Stimulated activated CD4-positive, alpha-beta T cell treated with anti-CD3 and anti-CD28 coated beads, Interleukin-1b, Interleukin-23, amount 100 ng/mL, for 4 hours (primary cell): ENCODE measurements around the gene TESMIN.
A peak's percentile ranks its signal among the peaks of the same experiment; 100 is the strongest.

Experiments
- DNase-seq, 2 donors: peaks; one replicate each; pipeline ENCODE4 v3.0.0-alpha.2; 2020; ENCODE audit warnings: low read depth in 2 of 2

The TESMIN gene, protein sequence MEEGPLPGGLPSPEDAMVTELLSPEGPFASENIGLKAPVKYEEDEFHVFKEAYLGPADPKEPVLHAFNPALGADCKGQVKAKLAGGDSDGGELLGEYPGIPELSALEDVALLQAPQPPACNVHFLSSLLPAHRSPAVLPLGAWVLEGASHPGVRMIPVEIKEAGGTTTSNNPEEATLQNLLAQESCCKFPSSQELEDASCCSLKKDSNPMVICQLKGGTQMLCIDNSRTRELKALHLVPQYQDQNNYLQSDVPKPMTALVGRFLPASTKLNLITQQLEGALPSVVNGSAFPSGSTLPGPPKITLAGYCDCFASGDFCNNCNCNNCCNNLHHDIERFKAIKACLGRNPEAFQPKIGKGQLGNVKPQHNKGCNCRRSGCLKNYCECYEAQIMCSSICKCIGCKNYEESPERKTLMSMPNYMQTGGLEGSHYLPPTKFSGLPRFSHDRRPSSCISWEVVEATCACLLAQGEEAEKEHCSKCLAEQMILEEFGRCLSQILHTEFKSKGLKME

DNA sequence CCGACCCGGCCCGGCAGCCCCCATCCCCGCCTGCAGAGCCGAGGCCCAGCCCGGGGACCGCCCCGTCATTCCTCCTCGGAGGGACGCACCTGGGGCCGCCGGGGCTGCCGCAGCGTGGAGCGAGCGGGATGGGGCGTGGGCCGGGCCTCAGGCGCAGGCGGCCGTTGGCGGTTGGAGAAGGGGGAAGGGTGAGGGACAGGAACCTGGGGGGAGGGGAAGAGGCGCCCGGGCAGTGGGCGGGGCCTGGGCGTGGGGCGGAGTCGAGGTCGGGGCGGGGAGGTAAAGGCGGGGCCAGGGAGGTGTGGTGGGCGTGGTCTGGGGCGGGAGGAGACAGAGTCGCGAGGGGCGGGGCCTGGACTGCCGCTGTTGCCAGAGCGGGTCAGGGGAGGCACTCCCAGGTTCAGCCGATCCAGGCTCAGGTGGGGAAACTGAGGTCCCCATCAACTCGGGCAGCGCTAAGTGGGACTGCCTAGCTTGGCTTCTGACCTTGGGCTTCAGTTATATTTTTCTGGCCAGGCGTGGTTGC, at the start of gene TESMIN:
Gene TESMIN, minus strand, starts transcription at position 190 of the 526 bp plus-strand sequence. CDS start 860 bp downstream, outside the sequence.
- DNase-seq = peak; percentile 95 to 97

DNA sequence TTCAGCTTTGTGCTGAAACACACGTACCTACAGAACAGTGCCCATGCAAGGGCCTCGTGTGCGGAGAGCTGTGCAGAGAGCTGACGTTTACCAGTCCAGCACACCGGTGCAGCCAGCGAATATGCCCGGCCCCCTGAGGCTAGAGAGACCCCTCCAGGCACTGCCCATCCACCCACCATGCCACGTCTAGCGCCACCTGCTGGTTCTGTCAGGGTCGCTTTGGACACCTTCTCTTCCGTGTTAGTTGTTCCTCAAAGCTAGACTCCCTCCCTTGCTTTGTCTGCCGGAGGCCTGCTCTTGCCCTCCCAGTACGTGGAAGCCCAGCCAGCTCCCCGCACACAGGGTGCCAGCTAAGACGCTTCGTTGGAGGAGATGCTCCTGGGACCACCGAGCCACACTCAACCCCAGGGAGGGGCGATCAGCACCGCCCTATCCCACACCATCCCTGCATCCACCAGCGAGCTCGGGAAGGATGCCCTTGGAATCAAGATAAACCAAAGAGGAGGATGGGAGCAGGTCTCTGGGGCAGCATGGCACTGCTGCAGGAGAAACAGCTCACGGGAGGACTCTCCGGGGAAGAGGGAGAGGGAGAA, 47.0 kb upstream of the TESMIN start:
- DNase-seq = peak; percentile 17 to 38

DNA sequence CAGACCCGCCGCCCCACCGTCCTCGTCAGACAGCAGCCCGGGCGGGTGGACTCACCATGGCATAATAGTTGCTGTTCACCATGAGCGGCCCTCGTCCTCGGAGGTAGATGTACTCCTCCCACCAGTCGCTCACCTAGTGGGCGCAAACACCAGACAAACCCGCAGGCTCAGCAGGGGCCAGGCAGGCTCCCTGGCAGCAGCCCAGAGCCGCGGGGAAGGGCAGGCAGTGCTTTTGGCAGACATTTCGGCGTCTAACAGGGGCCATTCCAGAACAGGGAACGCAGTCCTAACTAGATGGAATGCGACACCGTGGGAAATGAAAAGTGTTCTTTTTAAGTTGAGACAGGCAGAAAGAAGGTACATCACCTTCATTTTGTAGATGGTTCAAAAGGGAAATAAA, 45.5 kb upstream of the TESMIN start:
- no peak for DNase-seq

DNA sequence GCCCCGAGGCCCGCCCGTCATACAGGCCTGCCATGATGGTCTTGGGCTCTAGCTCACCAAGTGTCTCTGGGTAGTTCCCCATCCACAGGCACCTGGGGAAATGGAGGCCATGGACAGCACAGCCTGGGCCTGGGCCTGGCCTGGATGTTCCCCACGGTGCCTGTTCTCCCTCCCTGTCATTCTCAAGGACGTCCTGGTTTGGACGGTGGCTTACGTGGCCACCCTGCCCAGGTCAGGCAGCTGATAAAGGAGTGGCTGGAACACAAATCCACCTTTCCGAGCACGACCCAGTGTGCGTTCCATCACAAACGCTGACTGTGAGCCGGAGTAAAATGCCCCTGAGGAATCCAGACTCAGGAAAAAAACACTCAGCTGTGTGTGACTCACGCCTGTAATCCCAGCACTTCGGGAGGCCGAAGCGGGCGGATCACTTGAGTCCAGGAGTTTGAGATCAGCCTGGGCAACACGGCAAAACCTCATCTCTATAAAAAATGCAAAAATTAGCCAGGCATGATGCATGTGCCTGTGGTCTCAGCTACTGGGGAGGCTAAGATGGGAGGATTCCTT, 41.2 kb upstream of the TESMIN start:
- DNase-seq = no peak

DNA sequence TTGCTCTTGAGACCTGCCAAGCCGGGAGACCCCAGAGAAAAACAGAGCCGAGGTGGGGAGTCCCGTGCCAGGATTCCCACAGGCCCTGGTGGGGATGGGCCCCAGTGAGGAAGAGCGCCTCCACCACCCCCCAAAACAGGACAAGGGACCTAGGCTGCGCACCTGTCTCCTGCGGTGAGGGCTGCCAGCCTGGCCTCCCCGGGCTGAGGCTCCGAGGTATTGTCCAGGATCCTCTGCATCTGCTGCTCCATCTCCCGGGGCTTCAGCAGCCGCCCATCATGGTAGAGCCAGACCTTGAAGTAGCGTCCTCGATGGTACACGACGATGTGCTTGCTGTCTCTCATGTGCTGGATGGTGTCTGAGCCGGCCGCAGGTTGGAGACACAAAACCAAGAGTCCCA, 33.3 kb upstream of the TESMIN start:
- DNase-seq = no peak

DNA sequence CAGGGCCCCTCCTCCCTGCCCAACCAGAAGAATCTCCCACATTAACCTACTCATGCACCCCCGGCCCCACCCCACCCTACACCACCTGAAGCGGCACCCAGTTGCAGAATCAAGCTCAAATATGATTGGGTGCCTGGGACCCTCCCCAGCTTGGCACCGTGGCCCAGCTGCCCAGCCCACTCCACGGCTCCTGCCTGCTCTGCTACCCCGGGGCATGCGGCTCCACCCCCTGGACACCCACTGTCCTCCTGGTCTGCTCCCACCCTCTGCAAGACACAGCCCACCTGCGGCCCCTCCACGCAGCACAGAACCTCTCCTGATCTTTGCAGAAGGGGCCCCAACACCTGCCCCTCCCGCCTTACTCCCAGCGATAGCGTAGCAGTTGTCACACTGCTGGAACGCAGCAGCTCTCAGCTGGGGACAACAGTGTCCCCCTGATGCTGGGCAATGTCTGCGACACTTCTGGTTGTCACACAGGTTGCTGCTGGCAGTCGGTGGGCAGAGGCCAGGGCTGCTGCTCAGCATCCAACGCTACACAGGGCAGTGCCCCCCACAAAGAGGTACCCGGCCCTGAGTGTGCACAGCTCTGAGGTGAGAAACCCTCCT, 32.0 kb upstream of the TESMIN start:
- no peak for DNase-seq

DNA sequence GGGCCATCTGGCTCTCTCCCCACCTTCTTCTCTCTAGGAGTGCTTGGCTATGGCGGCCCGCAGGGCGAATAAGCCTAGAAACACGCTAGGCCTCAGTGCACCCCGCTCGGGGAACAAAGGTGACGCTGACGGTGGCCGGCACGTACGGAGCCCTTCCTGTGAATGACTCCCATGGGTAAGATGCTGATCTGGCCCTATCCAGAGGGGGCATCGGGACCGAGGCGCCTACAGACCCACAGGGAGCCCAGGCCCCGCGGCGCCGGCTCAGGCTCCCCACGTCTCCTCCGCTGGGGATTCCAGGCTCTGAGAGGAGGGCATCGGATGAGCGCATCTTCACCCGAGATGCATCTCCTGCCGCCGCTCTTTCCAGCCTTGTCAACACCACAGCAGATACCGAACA, 31.4 kb upstream of the TESMIN start:
- no peak for DNase-seq

DNA sequence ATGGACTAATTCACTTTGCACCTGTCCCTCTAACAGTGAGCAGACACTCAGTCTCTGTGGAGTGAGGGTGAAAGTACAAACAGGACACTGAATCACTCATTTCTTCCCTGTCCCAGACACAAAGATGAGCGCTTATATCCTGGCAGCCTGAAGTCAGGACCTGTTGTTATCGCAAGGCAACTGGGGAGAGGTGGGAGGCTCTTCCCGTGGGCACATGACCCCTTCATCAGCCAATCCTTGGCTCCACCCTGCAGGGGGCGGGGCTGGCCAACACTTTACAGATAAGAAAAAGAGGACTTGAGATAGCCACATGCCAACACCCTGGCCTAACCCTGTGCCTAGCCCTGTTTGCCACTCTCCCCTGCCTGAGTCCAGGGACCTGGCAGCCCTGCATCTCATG, 29.5 kb upstream of the TESMIN start:
- DNase-seq = no peak

DNA sequence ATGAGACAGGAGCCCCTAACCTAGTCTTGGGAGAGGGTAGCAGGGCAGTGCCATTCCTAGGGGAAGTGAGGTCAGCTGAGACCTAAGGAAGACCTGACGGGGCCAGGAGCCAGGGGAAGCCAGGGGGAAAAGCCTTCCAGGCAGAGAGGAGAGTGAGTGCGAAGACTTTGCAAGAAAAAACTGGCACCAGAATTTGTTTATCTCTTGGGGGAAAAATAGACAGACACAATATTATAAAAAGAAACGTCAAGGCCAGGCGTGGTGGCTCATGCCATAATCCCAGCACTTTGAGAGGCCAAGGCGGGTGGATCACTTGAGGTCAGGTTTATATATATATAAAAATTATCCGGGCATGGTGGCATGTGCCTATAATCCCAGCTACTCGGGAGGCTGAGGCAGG, 26.9 kb upstream of the TESMIN start:
- DNase-seq = no peak

DNA sequence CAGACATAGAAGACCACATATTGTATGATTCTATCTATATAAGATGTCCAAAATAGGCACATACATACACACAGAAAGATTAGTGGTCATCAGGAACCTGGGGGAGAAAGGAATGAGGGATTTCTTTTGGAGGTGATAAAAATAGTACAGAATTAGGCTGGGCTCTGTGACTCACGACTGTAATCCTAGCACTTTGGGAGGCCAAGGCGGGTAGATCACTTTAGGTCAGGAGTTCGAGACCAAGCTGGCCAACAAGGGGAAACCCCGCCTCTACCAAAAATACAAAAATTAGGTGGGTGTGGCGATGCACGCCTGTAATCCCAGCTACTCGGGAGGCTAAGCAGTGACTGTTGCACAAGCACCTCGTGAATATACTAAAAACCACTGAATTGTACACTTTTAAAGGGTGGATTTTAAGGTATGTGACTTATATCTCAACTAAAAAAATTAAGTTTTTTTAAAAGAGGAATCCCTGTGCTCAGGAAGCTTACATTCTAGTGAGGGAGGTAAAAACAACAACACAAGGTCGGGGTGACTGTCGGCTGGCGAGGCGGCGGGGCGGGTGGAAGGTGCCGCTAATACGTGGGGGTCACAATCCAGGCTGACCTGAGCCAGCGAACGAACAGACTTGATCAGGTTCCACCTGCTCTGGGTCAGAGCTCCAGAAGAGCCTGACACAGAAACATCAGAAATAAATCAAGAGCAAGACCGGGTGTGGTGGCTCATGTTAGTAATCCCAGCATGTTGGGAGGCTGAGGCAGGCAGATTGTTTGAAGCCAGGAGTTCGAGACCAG, 25.3 kb upstream of the TESMIN start:
- no peak for DNase-seq

DNA sequence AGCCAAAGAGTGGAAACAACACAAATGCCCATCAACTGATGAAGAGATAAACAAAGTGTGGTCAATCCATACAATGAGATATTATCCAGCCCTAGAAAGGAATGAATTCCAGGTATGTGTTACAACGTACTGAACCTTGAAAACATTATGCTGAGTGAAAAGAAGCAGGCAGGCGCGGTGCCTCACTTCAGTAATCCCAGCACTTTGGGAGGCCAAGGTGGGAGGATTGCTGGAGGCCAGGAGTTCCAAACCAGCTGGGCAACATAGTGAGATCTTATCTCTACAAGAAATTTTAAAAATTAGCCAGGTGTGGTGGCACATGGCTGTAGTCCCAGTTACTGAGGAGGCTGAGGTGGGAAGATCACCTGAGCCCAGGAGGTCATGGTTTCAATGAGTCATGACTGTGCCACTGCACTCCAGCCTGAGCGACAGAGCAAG, 24.6 kb upstream of the TESMIN start:
- DNase-seq = no peak

DNA sequence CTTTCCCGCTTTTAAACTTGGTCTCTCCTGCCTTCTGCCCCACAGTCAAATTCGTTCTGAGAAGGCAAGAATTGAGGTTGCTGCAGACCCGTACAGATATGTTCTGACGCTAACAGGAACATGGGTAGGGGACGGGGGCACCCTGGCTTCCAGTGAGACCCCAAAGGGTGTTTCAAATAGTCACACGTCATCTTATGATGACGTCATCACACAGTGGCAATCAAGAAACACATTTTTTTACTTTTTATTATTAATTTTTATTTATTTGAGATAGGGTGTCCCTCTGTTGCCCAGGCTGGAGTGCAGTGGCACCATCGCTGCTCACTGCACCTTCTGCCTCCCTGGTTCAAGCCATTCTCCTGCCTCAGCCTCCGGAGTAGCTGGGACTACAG, 22.9 kb upstream of the TESMIN start:
- no peak for DNase-seq

DNA sequence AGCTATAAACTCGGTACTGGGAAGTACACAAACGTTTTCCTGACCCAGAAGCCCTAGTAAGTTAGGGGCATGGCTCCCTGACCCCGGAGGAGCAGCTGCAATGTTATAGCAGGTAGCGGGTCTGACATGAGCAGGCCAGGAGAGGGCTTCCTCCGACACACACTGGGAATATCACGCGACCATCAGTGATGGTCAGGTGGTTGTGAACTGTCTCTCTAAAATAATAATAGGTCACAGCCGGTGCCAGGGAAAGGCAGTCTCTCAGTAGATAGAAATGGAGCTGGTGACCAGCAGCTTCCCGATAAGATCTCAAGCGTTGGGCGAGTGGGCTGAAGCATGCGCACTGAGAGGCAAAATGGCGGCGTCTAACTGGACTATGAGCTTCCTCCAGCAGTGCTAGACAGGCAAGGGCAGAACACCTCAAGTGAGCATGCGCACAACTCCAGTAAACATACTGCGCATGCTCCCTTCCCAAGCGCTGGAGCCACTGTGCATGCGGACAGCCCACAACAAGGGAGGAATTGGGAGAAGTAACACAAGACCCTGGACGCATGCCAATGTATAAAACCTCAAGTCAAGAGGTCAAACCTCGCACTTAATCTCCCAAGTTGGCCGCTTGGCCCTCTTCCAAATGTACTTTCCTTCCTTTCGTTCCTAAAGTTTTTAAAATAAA, 22.3 kb upstream of the TESMIN start:
- DNase-seq = no peak

DNA sequence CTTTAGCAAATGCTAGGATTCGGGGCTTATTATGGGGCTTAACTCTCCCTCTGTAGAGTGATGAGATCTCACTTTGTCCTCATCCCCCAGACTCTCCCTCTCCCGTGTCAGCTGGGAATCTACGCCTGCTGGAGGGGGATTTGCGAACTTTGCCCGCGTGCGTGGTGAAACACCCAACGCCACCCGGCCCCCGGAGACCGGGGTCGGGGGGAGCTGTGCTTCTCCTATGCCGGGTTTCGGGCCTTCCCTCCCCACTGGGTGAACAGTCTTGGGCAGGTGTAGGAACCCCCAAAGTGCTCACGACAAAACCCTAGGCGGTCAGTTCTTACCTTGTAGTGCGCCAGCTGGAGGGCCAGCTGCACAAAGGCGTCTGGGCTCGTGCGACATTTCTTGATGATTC, 21.6 kb upstream of the TESMIN start:
- no peak for DNase-seq

DNA sequence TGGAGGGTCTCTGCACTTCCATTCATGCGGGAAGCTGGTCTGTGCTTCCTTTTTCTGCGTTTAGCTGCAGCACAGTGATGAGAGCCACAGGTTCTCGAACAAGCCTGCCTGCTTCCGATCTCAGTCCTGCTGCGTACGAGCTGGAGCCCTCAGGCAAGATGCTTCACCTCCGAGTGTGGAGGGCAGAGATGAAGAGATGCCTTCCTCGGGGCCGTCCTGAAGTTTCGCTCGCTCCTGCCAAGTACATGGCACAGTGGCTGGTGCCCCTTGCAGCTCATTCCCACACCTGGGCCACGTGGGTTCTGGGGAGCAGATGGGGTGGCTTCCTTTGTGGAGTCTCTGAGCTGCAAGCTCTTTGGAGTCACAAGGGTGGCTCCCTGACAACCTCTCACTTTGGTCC, 19.5 kb upstream of the TESMIN start:
- DNase-seq = no peak

DNA sequence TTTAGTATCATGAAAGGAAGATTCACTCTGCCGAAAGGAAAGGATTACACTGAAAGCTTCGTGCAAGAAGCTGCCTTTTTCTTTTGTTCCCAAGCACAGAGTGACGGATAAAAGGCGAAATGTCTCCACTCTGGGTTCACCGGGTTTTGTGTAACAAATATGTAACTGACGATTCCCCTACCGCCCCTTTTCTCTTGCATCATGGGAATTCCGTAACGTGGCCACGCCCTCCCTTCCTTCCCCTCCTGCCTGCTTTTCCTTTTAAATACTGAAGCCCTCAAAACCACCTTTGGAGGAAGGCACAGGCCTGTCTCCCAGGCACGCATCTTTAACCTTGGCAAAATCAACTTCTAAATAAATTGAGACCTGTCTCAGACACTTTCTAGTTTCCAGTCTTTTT, 16.4 kb upstream of the TESMIN start:
- no peak for DNase-seq

DNA sequence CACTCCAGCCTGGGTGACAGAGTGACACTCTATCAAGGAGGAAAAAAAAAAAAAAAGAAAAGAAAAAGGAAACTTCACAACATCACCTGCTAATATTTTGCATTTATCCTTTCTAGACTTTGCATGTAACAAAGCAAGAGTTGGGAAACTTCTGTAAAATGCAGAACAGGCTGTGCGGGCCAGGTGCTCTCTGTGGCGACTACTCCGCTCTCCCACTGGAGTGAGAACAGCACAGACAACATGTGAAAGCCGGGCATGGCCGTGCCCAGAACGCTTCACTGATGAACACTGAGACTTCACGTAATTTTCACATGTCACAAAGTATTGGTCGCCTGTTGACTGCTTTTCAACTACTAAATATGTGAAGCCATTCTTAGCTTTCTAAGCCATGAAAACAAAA, 15.5 kb upstream of the TESMIN start:
- DNase-seq = no peak

DNA sequence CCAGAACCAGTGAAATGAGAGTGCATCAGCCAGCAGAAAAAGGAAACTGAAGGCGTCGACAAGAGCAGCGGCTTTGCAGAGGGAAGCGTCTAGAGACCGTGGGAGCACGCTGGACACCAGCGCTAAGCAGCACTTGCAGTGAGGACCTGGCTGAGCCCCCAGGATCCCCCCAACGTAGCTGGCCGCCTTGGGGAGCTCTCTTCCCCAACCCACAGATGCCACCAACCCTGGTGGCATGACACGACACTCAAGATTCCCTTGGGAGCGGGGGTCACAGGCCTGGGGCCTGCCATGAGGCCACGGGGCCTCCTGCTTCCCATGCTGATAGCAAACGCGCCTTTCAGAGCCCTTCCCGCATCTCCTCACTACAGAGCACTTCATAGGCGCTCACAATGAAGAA, 13.4 kb upstream of the TESMIN start:
- DNase-seq = no peak

DNA sequence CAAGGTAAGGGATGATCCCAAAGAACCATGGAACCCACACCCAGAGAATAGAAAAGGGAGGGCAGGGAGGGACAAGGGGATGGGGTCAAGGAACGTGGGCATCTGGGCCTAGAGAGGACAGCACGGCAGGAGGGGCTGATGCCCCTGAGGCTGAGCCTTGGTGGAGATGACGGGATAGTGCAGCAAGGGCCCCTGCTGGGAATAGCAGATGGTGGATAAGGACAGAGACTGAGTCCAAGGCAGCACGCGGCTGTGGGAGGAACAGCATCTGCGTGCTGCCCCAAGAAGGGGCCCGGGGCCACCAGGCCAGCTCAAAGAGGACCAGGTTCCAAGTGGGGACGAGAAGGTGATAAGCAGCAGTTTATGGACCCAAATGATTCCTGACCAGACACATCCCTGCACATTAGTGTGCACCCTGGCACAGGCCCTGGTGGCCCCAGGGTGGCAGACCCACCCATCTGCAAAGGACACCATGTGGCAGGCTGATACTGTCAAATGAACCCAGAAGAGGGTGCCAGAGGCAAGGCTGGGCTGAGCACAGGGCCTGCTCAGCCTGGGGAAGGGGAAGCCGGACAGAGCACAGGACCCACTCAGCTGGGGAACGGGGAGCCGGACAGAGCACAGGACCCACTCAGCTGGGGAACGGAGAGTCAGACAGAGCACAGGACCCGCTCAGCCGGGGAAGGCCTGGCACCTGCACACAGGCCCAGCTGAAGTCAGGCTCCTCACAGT, 12.8 kb upstream of the TESMIN start:
- no peak for DNase-seq

DNA sequence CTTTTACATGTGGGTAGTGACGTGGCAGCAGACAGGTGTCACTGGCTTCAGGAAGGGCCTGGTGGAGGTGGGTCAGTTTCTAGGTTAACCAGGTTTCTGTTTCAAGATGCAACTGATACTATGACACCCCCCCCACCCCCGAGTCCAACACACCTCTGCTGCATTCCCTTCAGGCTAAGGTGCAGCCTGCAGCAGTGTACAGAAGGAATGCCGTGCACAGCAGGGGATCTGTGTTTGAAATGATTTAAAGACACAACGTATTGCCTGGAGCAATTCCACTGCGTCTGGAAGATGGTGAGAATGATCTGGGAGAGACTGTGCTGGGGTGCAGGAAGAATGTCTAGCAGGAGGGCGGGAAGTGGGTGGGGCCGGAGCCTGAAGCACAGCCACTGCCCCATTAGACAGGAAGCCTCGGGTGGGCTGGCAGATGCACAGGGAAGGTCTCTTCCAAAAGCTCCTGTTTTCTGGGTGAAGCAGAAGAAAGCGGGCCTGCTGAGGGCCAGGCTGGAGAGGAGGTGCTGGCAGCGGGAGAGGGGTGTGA, 11.9 kb upstream of the TESMIN start:
- DNase-seq = no peak
